Measurements from ENCODE around the gene MACROD2. TPM values are rescaled to one million over a fixed set of nuclear protein-coding genes. Genes with fewer than 3 reads are reported as not detected.
"Not testable (repeated sequence)": the region's sequence is repeated elsewhere in the genome, so short reads cannot be mapped to it uniquely, and the experiment has no call there.

MACROD2 gene
- polyA plus RNA-seq, 1 experiment: 0.47 TPM

- H3K36me3 ChIP-seq (ENCODE audit: control insufficient read depth, insufficient read depth, low read length): no peaks in the 10 kb centered on the region
- no peaks in the 10 kb centered on the region for H3K27me3 ChIP-seq (ENCODE audit: control insufficient read depth, insufficient read depth, low read length)
- no peak for TF ChIP-seq CTCF (IDR thresholded peaks at IDR 0.05; ENCODE audit: insufficient read depth, low read depth, low read length)
- no peak for DNase-seq (ENCODE audit: low read depth)
- H3K4me3 ChIP-seq (ENCODE audit: low read depth, low read length): no peak overlapping the region
- CTCF ChIA-PET: no interaction called here
- POLR2A ChIA-PET: no interaction called here
Measured at GRCh38 chr20:15191082-15191723, 1195.9 kb downstream of the MACROD2 start.

GRCh38 chr20:15195378-15195777, 1200.1 kb downstream of the MACROD2 start:
- DNase-seq (ENCODE audit: low read depth): no peak

GRCh38 chr20:15196547-15197255, 1201.4 kb downstream of the MACROD2 start:
- no peak for TF ChIP-seq CTCF (IDR thresholded peaks at IDR 0.05; ENCODE audit: insufficient read depth, low read depth, low read length)
- ChIA-PET CTCF (interaction anchor here (1.0 kb wide), 1 partner anchor 23 kb away, joined by 5 read pairs; no protein-coding TSS in a partner anchor), POLR2A (no interaction called here)
- Histone ChIP-seq H3K4me3 (ENCODE audit: low read depth, low read length) (no peak overlapping the region), H3K36me3 (ENCODE audit: control insufficient read depth, insufficient read depth, low read length) (no peaks in the 10 kb centered on the region), H3K27me3 (ENCODE audit: control insufficient read depth, insufficient read depth, low read length) (no peaks in the 10 kb centered on the region)
- DNase-seq (ENCODE audit: low read depth): no peak

More at GRCh38 chr20:15195378-15195777, 1200.1 kb downstream of the MACROD2 start:
- Histone ChIP-seq H3K36me3 (ENCODE audit: control insufficient read depth, insufficient read depth, low read length) (no peaks in the 10 kb centered on the region), H3K4me3 (ENCODE audit: low read depth, low read length) (no peak overlapping the region), H3K27me3 (ENCODE audit: control insufficient read depth, insufficient read depth, low read length) (no peaks in the 10 kb centered on the region)
- ChIA-PET POLR2A (no interaction called here), CTCF (no interaction called here)
- TF ChIP-seq CTCF (IDR thresholded peaks at IDR 0.05; ENCODE audit: insufficient read depth, low read depth, low read length): no peak

- CTCF ChIA-PET; H3K27me3 ChIP-seq (ENCODE audit: control insufficient read depth, insufficient read depth, low read length); H3K4me3 ChIP-seq (ENCODE audit: low read depth, low read length); POLR2A ChIA-PET; DNase-seq (ENCODE audit: low read depth); H3K36me3 ChIP-seq (ENCODE audit: control insufficient read depth, insufficient read depth, low read length): not testable (repeated sequence)
Measured at GRCh38 chr20:15198017-15198416, 1202.7 kb downstream of the MACROD2 start.

GRCh38 chr20:15199698-15200097, 1204.4 kb downstream of the MACROD2 start:
- TF ChIP-seq CTCF (IDR thresholded peaks at IDR 0.05; ENCODE audit: insufficient read depth, low read depth, low read length): no peak
- ChIA-PET CTCF (no interaction called here), POLR2A (no interaction called here)
- no peak for DNase-seq (ENCODE audit: low read depth)
- Histone ChIP-seq H3K27me3 (ENCODE audit: control insufficient read depth, insufficient read depth, low read length) (no peaks in the 10 kb centered on the region), H3K4me3 (ENCODE audit: low read depth, low read length) (no peak overlapping the region), H3K36me3 (ENCODE audit: control insufficient read depth, insufficient read depth, low read length) (no peaks in the 10 kb centered on the region)

Measured in BJ (cell line).